K562 (cell line): Measurements from ENCODE around the gene HNRNPA2B1. TPM values are rescaled to one million over a fixed set of nuclear protein-coding genes. Genes with fewer than 3 reads are reported as not detected.

Source experiments
- CLOCK ChIP-seq: fragments of 250-450 bp; sonication (Bioruptor Pico); IDR thresholded peaks from 2 replicates; pipeline ENCODE4 v1.4.0; 2020; ENCODE audit warnings: mild to moderate bottlenecking, moderate library complexity, borderline replicate concordance
- MXI1 ChIP-seq: IDR thresholded peaks from 2 replicates; pipeline ENCODE4 v1.6.1; 2011; ENCODE audit warnings: low read depth, mild to moderate bottlenecking, improper control_type of control experiment, low read length
- NFATC3 ChIP-seq: fragments of 450-650 bp; IDR thresholded peaks from 2 replicates; pipeline ENCODE4 v1.6.1; 2017; ENCODE audit warnings: mild to moderate bottlenecking
- SNIP1 ChIP-seq: fragments of 450-650 bp; IDR thresholded peaks from 2 replicates; pipeline ENCODE4 v1.7.1; 2017; ENCODE audit warnings: low read depth, mild to moderate bottlenecking
- TFE3 ChIP-seq: fragments of 450-650 bp; formaldehyde crosslinking; IDR thresholded peaks from 2 replicates; pipeline ENCODE4 v1.4.0; 2020; ENCODE audit warnings: mild to moderate bottlenecking, mixed read lengths
- ZFP36 ChIP-seq: fragments of 150-350 bp; IDR thresholded peaks from 2 replicates; pipeline ENCODE4 v1.6.1; 2018; ENCODE audit warnings: low read length, low read depth; ENCODE audit not compliant: partially characterized antibody
- ZNF140 ChIP-seq: fragments of 250-450 bp; sonication (Bioruptor Pico); IDR thresholded peaks from 2 replicates; pipeline ENCODE4 v1.8.0; 2021; ENCODE audit warnings: moderate library complexity, mild to moderate bottlenecking, inconsistent platforms
- ZNF407 ChIP-seq: fragments of 450-650 bp; IDR thresholded peaks from 2 replicates; pipeline ENCODE4 v1.6.1; 2016; ENCODE audit warnings: low read depth
- ZNF592 ChIP-seq: fragments of 450-650 bp; IDR thresholded peaks from 2 replicates; pipeline ENCODE4 v1.6.1; 2017; ENCODE audit warnings: antibody characterized with exemption, mild to moderate bottlenecking
- polyA plus RNA-seq, 8 experiments: library from polyadenylated mRNA; depleted of rRNA in 4 of 8; stranded (reverse) in 5 of 8; unstranded in 3 of 8; fragments of >200 nt; fragmentation: Nextera tagmentation in 2 of 8; fragmentation: Illumina TruSeq in 1 of 8; extraction: Ambion mirVana in 2 of 8; extraction: Trizol in 1 of 8; gene quantifications; 2 replicates each; pipeline versions ENCODE4 v1.2.1 to v1.2.3, GENCODE V29; 2011 to 2014; ENCODE audit warnings: inconsistent platforms in 1 of 8, missing spikeins in 1 of 8
- total RNA-seq, 7 experiments: library from RNA; depleted of rRNA in 6 of 7; stranded (reverse); fragments of >200 nt in 6 of 7; fragmentation: Illumina TruSeq in 2 of 7; extraction: Trizol in 2 of 7; gene quantifications; 2 replicates each; pipeline versions ENCODE4 v1.2.1 to v1.2.3, GENCODE V29; 2011 to 2021; ENCODE audit warnings: low replicate concordance in 1 of 7

The HNRNPA2B1 gene
- total and polyA plus RNA-seq, 9 of the 15 experiments (the other 6 are each of a cell fraction or from before 2014, with no cell fraction given) = 630 to 1,989 (median 865) TPM

DNA sequence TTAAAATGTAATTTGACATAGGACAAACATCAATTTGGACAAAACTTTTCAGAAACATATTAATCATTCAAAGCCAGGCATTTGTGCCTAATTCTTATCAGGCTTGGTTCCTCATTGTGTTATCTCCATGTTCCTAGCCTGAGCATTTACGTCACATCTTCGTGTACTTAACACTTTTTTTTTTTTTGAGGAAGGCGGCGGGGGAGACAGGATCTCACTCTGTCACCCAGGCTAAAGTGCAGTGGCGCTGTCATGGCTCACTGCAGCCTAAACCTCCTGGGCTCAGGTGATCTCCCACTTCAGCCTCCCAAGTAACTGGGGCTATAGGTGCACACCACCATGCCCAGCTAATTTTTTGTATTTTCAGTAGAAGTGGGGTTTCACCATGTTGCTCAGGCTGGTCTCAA lies 19.8 kb downstream of the HNRNPA2B1 start (continued):
- no peak for TF ChIP-seq ZNF407
- TF ChIP-seq TFE3 (CRISPR knock-in tag) = no peak
- TF ChIP-seq ZFP36 = no peak
- TF ChIP-seq CLOCK (CRISPR knock-in tag) = no peak
- TF ChIP-seq ZNF592 = peak; percentile 30; the same call in 1 of the 2 replicates
- no peak for TF ChIP-seq MXI1
- TF ChIP-seq NFATC3 = no peak
- no peak for TF ChIP-seq ZNF140 (CRISPR knock-in tag)
- TF ChIP-seq SNIP1 = no peak
